ENCODE results near the gene YIPF3.

YIPF3 gene

GRCh38 chr6:43491750-43492661 lies 24.7 kb downstream of the YIPF3 start:
- H3K27ac ChIP-seq: peak overlapping the region in 1 of 2 donors; percentile 26
- no peak for DNase-seq (ENCODE audit: low spot score)
- peak overlapping the region; percentile 33 for H3K4me3 ChIP-seq
- TF ChIP-seq, protein P1, sequence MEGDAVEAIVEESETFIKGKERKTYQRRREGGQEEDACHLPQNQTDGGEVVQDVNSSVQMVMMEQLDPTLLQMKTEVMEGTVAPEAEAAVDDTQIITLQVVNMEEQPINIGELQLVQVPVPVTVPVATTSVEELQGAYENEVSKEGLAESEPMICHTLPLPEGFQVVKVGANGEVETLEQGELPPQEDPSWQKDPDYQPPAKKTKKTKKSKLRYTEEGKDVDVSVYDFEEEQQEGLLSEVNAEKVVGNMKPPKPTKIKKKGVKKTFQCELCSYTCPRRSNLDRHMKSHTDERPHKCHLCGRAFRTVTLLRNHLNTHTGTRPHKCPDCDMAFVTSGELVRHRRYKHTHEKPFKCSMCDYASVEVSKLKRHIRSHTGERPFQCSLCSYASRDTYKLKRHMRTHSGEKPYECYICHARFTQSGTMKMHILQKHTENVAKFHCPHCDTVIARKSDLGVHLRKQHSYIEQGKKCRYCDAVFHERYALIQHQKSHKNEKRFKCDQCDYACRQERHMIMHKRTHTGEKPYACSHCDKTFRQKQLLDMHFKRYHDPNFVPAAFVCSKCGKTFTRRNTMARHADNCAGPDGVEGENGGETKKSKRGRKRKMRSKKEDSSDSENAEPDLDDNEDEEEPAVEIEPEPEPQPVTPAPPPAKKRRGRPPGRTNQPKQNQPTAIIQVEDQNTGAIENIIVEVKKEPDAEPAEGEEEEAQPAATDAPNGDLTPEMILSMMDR (IDR thresholded peaks at IDR 0.05): no peak

DNA sequence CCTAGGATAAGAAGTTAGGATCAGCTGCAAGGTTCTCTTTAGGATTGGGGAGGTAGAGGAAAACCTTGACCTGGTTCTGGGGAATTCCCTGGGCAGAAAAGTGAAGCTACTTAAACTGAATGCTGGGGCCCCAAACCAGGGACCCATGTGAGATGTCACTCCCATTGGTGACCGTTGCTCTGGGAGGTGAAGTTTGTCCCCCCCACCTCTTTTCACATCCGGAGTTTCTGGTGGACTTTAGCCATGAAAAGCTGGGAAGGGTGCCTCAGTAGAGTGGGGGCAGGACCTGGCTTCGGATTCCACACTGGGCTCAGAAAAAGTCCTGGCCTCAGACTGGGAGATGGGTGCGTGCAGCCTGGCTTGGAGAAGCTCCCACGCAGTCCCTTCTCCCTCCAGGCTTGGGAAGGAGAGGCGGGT lies 26.2 kb downstream of the YIPF3 start:
- no peak overlapping the region for H3K4me3 ChIP-seq
- no peak overlapping the region for H3K27ac ChIP-seq
- TF ChIP-seq, protein P1 (IDR thresholded peaks at IDR 0.05): no peak
- no peak for DNase-seq (ENCODE audit: low spot score)

- DNase-seq (ENCODE audit: low spot score): no peak
Observed at GRCh38 chr6:43489277-43490072, 27.3 kb downstream of the YIPF3 start.

DNA sequence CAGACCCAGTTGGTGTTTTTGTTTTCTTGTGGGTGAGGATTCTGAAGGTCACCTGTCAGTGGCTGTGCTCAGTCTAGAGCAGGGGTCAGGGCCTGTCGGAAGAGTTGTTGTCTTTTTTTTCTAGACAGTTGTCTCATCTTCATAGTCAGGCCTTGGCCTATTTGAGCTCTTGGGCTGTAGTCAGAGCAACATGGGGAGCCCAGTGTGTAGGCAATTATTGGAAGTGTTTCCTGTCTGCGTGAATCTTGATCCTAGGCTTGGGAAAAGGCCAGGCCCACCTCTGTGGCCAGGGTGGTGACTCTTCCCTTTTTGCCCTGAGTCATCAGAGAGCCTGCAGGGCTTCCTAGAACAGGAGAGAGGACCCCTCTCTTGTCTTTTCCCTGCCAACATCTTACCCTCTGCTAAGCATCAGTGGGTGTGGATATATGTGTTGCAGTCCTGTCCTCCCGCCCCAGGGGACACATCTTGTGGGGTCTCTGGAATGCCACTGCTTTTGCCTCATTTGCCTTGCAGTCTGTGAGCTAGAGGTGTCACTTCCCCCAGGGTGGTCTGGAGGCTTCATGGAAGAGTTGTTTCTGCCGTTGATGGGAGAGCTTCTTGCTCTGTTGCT lies 28.0 kb downstream of the YIPF3 start:
- DNase-seq (ENCODE audit: low spot score): no peak
- TF ChIP-seq, protein P1 (IDR thresholded peaks at IDR 0.05): no peak
- peak overlapping the region in 1 of 2 donors; percentile 24 for H3K27ac ChIP-seq
- no peak overlapping the region for H3K4me3 ChIP-seq

More at GRCh38 chr6:43489277-43490072, 27.3 kb downstream of the YIPF3 start:
- peak overlapping the region in 1 of 2 donors; percentile 24 for H3K27ac ChIP-seq
- no peak overlapping the region for H3K4me3 ChIP-seq
- TF ChIP-seq, protein P1 (IDR thresholded peaks at IDR 0.05): no peak

DNA sequence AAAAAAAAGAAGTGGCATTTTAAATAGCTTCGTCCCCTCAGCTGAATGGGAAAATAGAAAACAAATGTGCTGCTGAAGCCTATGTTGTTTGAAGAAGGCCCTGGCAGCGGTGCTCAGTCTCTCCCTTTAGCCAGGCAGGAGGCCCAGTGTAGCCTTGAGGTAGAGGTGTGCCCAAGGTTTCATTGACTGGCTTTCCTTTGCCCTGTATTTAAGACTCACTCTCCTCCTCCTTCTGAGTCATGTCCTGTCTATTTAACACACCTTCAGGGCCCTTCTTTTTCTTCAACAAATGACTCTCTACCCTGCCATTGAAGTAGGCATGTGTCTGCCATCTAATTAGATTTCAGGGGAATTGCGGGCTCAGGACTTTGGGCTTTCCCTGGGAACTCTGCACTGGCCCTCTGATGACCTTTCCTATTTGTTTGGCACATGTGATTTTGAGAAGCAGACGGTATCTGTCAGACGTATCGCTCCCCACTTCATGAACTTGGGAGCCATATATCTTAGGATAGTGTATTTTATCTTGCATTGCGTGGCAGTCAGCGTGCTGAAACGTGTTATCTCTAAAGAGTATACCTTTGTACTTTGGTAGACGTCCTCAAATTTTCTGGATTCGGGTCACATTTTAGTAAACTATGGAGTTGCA lies 35.0 kb downstream of the YIPF3 start:
- no peak overlapping the region for H3K27ac ChIP-seq
- H3K4me3 ChIP-seq: no peak overlapping the region
- TF ChIP-seq, protein P1 (IDR thresholded peaks at IDR 0.05): no peak
- DNase-seq (ENCODE audit: low spot score): no peak

DNA sequence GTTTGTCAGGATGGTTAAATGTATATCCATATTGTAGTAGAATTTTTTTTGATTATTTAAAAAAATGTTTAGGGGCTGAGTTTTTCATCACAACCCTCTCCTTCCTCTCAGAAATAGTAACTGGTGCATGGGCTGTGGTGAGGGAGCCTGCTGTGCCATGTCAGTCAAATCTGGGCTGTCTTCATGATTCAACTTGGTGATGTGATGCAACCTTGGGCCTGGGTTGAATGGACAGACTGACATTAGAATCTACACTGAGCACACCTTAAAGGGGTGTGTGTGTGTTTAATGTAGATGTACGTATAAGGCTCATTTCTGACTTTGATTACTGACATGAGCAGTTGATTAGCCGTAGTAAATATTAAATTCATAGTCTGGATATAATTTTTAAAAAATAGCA lies 35.7 kb downstream of the YIPF3 start:
- no peak for DNase-seq (ENCODE audit: low spot score)
- TF ChIP-seq, protein P1 (IDR thresholded peaks at IDR 0.05): no peak
- Histone ChIP-seq H3K4me3 (no peak overlapping the region), H3K27ac (no peak overlapping the region)

Measured in coronary artery (tissue), 2 donors.